ENCODE results near the gene ETV6.
"Not testable (repeated sequence)": the region's sequence is repeated elsewhere in the genome, so short reads cannot be mapped to it uniquely, and the experiment has no call there.

ETV6 gene

DNA sequence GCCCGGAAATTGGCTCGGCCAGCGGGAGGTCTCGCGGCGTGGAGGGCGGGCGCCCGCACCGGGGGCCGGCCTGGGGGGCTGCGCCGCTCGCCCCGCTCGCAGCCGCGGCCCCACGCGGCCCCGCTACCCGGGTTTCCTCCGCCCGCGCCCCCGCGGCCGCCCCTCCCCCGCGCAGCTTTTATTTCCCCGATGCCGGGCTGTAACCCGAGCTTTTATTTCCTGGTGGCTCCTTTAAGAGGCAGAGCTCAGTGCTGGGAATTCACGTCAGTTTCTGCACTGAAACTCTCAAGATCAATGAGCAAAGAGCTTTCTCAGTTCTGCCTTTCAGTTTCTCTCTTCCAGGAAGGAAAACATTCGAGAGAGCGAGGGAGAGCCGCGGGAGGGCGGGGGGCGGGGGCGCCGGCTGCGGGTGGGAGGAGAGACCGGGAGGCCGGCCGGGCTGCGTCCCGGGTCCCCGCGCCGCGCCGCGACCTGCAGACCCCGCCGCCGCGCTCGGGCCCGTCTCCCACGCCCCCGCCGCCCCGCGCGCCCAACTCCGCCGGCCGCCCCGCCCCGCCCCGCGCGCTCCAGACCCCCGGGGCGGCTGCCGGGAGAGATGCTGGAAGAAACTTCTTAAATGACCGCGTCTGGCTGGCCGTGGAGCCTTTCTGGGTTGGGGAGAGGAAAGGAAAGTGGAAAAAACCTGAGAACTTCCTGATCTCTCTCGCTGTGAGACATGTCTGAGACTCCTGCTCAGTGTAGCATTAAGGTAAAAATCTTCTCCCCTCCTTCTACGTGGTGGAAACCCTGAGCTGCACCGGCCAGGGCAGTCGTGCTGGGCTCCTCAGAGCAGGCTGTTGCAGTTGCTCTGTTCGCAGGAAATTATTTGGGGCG lies at the start of gene ETV6:
Gene ETV6, plus strand, starts transcription at position 262 of the 873 bp plus-strand sequence. Its CDS starts 454 bp downstream, at position 716.
- peak; percentile 89 for DNase-seq

DNA sequence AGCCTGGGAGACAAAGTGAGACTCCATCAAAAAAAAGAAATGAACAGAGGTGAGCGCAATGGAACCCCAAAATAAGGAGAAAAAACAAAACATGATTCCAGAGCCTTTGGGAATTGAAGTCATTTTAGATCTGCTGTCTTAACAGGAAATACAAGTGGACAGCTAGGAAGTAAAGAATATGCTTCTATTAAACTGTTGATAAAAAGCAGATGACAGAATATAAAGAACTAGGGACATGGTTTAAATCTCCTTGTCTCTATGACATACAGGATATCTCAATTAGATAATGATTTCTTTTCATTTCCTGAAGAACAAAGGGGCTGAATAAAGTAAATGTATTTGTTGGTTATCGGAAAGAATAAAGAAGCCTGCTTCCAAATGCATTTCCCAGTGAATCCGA lies 49.3 kb upstream of the ETV6 start:
- DNase-seq, result no peak

DNA sequence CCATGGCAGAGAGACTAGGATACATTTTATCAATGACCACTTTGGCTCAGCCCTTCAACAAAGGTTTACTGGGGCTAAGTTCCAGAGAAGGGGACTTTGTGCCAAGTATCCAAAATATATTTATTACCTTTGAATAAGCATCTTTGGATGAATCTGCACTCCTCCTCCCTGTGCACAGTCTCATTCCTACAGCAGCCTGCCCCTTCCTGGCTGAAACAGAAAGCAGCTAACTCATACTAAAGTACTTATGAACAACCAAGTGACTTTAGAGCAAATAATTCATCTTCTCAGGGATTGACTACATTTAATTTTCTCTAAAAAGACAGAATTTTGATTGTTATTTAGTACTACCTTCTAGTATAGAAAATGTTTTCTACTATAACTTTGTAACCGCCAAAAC lies 47.8 kb upstream of the ETV6 start:
- no peak for DNase-seq

DNA sequence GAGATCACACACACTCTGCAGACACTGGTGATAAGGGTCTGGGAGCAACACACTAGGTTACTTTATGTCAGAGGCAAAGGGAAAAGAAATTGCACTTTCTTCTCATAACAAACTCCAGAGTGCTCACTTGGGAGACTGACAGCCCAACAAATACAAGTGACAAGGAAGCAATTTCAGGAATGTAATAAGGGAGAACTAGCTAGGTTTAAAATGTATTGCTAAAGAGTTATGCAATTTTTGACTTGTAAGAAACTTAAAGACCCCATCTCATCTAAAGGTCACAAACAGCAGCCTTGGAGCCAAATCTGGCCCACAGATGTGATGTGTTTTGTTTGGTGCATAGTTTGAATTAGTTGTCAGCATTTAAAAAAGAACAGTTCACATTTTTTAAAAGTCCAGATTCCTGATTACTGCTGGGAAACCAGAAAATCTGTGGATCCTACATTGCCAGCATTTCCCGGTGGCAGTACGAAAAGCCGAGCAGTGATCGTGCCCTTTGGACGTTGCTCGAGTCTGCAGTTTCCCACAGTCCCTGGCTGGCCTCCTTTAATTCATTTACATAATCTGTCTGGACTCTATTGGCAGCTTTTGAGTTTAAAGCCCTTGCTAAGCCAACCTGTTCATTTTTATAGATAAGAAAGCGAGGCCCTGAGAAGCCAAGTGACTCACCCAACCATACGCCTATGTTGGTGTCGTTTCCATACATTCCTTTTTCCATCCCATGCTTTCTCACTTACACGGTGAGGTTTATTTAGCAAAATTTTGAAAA lies 42.0 kb upstream of the ETV6 start:
- DNase-seq, result peak; percentile 74

DNA sequence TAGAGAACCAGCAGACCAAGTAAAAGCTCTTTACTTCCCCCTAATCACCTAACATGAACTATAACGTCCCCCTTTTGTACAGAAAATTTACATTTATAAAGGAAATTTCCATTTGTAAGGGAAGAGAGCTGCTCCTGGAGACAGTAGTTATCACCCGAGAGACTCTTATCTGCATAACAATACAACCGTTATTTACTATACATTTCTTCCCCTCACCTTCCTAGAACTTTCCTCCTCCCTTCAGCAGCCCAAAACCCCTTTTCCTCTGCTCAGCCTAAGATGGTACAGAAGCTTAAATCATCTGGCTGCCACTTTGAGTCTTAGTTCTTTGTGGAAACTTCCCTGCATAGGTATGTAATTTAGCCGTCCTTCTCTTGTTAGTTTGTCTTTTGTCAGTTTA lies 40.4 kb upstream of the ETV6 start:
- DNase-seq, result no peak

DNA sequence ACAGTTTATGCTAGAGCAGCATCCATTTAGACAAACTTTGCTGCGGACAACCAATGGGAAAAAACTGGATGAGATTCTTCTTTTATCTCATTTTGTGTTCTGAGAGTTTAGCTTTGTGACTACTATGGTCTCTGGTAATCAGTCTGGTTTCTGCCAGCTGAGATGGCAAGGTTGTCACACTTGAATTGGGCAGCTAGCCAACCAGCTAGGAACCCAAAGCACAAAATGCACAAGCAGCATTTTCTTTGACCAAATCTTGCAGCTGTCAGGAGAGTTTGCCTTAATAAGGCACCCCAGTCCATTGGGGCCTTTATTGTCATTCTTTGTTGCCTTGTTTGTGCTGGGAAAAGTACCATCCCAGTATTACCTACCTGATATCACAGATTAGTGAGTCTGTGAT lies 34.0 kb upstream of the ETV6 start:
- no peak for DNase-seq

DNA sequence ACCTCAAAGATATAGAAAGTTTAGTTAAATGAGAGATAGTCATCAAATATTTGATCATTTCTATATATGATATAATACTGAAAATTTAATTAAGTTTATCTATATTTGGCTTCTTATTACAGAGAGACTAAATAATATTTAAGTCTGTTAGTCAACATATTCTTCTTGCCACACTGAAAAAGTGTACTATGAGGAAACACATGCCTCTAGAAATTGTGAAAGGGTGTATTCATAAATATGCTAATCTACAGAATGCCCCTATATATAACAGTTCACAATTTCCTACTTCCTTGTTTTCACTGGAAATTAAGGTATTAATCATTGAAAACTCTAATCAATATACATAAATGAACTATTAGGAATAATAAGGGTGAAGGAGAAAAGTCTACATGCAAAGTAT lies 31.4 kb upstream of the ETV6 start:
- no peak for DNase-seq

DNA sequence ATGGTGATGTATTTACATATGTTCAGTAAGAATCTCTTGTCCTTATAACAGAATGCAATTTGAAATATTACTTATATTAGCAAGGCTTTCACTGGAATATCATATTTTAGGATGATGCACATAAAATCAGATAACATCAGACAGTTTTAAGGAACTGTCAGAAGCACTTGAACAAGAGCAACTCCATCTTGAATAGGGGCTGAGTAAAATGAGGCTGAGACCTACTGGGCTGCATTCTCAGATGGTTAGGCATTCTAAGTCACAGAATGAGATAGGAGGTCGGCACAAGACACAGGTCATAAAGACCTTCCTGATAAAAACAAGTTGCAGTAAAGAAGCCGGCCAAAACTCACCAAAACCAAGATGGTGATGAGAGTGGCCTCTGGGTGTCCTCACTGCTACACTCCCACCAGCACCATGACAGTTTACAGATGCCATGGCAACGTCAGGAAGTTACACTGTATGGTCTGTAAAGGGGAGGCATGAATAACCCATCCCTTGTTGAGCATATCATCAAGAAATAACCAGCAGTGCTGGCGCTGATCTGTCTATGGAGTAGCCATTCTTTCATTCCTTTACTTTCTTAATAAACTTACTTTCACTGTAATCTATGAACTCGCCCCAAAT lies 27.6 kb upstream of the ETV6 start:
- peak; percentile 9 for DNase-seq

DNA sequence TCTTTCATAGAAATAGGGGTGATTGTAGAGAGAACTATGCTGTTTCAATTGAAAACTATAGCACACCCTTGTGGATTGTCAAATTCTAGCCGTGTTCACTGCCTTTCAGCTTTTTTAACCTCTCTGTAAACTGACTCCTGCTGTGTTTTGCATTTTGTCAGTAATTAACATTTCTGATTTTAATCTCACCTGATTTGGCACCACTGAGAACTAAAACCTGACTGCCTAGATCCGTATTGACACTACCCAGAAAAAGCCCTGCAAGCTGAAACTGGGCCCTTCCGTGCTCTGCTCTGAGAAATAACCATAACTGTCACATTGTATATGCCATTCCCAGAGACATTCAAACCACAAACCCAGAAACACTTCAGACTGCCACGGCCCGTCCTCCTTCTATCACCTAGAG lies 26.6 kb upstream of the ETV6 start:
- no peak for DNase-seq

DNA sequence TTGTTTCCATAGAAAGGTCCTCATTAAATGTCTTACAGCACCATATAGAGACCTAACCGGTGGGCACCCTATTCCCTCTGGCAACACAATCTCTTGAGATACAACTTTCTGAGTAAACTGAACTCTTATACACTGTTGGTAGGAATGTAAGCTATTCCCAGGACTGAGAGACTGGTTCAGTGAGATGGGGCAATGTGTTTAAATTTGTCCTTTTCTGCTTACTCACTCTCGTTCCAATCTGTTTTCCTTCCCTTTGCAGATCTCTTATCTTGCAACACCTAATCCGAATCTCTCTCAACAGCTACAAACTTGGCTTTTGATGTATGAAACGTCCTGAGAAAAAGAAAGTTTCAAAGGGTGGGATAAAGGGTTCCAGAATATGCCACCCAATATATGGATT lies 26.1 kb upstream of the ETV6 start:
- DNase-seq, result no peak

DNA sequence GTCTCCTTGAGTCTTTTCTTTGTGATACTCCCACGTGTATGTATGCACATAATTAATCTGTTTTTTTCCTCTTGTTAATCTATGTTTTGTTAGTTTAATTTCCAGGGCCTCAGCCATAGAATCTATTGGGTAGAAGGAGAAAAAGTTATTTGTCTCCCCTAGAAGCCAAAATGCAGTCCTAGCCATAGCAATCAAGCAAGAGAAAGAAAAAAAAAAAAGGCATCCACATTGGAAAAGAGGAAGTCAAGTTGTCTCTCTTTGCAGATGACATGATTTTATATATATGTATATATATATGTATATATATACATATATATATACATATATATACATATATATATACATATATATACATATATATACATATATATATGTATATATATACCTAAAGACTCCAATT lies 25.4 kb upstream of the ETV6 start:
- no peak for DNase-seq

DNA sequence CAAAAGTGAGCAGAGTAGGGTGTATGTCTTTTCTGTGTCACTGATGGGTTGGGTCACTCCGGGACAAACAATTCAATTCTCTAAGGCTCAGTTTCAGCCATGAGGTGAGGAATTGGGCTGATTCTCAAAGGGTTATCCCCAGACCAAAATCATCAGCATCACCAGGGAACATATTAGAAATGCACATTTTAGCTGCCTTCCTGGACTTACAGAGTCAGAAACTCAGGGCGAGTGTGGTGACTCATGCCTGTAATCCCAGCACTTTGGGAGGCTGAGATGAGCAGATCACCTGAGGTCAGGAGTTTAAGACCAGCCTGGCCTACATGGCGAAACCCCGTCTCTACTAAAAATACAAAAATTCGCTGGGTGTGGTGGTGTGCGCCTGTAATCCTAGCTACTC lies 21.8 kb upstream of the ETV6 start:
- DNase-seq, result not testable (repeated sequence)

DNA sequence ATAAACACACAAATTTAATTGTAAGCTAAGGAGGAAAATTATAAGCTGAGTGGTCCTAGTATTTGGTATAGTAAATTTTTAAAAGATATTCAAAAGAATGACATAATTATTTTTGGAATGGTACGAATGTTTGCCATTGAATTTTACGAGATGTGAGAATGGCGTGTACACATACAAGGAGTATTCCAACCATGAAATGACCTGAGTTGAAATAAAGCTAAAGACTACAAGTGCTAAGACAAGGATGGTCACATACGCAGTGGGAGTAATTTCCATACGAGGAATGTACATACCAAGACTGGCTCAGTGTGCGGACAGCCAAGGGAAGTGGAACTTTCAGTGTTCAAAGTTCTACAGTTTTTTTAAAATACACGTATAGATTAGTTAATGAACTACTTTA lies 21.1 kb upstream of the ETV6 start:
- no peak for DNase-seq

DNA sequence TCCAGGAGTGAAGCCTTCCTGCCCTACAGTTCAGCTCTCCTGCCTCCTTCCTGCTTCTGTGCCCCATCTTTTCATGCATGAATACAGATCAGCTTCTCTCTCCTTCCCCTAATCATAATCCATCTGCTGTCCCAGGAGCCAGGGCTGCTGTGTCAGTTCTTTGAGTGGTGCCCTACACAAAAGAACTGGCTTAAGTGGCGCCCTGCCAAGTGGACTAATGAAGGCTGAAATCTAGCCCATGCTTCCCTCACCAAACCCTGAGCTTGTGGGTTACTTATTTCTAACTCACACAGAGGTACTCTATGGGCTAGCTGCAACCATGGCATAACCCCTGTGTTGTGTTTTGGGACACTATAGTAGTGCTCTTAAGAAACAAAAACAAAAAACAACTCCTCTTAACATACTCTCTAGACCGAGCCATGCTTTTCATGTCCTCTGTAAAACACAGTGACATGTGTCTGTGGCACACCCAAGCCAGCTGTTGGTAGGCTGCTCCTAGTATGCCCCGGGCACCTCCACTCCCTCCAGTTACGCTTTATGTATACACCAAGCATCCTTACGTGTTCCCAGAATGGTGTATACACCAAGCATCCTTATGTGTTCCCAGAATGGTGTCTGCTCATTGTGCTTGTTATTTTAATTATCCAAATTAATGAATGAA lies 19.3 kb upstream of the ETV6 start:
- DNase-seq, result no peak

DNA sequence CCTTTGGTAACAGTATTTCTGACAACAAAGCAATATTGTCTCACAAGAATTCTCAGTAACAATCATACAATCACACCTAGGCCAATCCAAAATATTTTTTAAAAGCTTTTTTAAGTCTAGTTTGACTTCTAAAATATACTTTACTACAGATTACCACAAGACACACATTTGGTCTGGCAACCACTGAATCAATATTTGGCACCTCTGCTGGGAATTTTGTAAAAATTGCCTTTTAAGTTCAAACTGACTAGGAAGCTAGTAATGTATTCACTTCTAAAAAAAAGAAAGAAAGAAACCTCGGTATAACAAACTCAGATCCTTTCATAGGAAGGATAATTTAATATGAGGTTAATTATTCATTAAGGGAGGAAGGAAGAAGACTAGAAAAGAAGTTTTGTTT lies 18.2 kb upstream of the ETV6 start:
- no peak for DNase-seq

DNA sequence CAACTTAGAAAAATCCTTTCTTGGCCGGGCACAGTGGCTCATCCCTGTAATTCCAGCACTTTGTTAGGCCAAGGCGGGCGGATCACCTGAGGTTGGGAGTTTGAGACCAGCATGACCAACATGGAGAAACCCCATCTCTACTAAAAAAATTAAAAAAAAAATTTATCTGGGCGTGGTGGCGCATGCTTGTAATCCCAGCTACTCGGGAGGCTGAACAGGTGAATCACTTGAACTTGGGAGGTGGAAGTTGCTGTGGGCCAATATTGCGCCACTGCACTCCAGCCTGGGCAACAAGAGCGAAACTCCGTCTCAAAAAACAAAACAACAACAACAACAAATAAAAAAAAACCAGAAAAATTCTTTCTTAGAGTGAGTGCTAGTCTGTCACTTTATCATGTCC lies 17.6 kb upstream of the ETV6 start:
- not testable (repeated sequence) for DNase-seq

DNA sequence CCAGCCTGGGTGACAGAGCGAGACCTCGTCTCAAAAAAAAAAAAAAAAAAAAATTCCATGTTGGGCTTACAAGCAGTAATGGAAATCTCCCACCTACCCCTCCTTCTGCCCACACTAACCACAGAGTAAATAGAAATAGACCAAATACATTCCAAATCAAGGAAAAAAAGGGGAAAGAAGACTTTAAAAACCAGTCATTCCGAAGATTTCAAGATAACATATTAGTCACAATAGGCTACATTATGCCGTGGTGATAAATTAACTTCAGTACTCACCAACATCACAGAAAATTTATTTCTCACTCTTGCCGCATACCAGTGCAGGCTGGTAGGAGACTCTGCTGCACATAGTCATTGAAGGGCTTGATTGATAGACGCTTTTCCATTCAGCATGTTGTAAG lies 15.5 kb upstream of the ETV6 start:
- peak; percentile 57 for DNase-seq

DNA sequence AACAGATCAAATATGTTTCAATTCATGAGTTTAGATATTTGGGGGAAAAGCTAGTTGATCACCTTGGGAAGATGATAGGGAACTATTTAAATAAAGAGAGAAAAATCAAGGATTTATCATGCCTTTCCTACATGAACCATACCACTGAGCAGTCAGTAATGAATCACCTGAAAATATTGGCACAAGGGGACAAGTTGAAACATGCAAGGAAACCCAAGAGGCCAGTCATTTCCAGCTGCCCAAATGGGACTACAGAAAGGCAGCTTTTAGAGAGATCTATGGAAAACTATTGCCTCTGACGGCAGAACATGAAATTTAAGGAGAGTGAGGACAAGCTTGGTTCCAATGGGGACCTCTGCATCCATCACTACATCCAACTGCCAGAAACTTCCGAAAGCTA lies 14.1 kb upstream of the ETV6 start:
- DNase-seq, result no peak

DNA sequence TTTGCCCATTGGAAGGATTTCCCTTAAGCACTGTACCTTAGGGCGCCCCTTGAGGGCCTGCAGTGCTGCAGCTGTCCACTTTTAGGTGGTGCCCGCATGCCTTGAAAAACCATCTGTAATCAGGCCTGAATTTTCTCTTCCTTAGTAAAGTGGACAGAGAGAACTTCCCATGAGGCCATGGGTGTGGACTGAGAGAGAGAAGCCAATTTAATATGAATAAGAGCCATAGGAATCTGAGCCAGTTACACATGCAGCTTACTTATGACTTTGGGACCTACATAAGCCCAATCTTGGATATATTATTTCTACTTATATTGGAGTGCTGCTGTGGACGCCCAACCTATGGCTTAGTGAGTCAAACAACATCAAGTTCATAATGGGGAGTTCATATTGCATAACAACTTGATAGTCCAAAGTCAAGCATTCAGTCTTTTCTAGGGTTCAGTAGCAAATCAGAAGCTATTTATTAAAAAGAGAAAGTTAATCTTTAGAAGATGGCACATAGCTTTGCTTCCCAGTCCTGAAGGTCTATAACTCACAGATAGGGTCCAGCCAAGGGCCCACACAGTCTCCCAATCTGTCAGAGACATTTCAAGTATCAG lies 11.1 kb upstream of the ETV6 start:
- no peak for DNase-seq

DNA sequence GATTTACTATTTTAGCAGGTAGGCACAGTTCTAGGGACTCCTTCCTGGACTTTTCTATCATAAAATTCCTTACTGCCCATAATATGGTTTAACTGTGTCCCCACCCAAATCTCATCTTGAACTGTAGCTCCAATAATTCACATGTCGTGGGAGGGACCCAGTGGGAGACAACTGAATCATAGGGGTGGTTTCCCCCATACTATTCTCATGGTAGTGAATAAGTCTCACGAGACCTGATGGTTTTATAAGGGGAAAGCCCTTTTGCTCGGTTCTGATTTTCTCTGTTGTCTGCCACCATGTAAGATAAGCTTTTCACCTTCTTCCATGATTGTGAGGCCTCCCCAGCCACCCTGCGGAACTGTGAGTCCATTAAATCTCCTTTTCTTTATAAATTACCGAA lies 10.0 kb upstream of the ETV6 start:
- no peak for DNase-seq

DNA sequence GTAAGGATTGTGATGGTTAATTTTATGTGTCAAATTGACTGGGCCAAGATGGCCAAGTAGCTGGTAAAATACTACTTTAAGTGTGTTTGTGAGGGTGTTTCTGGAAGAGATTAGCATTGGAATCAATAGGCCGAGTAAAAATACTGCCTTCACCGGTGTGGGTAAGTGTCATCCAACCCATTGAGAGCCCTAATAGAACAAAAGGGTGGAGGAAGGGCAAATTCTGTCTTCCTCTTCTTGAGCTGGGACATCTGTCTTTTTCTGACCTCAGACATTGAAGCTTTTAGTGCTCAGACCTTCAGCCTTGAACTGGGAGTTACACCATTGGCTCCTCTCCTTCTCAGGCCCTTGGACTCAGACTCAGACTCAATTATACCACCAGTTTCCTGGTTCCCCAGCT lies 8.0 kb upstream of the ETV6 start:
- no peak for DNase-seq

DNA sequence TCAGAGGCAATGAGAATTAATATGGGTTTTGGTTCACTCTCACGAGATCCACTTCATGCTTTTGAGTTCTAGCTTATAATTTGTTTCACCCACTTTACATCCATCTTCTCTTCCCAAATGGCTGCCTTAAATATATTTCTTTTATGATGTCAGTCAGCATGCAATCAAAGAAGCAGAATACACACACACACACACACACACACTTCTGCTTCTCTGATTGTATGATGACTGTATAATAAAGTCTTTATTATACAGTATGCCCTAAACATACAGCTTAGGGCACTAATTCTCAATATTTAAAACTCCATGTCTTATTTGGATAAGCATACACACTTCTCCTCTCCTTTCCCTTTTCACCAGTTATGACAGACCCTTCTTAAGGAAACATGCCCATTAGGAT lies 6.7 kb upstream of the ETV6 start:
- DNase-seq, result no peak

DNA sequence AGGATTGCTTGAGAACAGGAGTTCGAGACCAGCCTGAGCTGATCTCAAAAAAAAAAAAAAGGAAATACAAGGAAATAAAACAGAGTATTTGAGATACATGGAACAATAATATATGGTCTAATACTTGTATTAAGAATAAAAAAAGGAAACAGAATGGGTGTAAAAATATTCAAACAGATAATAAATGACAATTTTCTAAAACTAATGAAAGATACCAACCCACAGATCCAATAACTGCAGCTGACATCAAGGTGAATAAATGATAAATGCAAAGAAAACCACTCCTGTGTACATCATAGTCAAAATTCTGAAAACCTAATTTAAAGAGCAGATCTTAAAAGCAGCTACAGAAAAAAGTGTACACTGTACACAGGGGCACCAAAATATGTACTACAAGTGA lies 4.1 kb upstream of the ETV6 start:
- no peak for DNase-seq
